K562 (cell line): ENCODE measurements around the gene WDR55. TPM values are rescaled to one million over a fixed set of nuclear protein-coding genes. Genes with fewer than 3 reads are reported as not detected.

Experiments used
- ATAC-seq: fragments of 200-7000 bp; cut with Tn5 transposase; 3 replicates; pipeline ENCODE4 v1.9.1; 2020; ENCODE audit warnings: moderate library complexity
- BruUV-seq: library from RNA; stranded (reverse); fragments of 400-500 nt; replicated peaks from 2 replicates; lab custom pipeline; 2021; lab: Mats Ljungman, UMichigan
- CTCF ChIA-PET: fragments of 300-600 bp; formaldehyde crosslinking; extraction: SDS; loops from one replicate; lab custom pipeline; 2021; ENCODE audit warnings: low intra/inter-chr PET ratio; lab: Yijun Ruan, JAX
- POLR2A ChIA-PET: fragments of 300-600, 350-650 bp; sonication (Branson Sonifier 250); formaldehyde crosslinking; extraction: SDS; loops from one replicate; lab custom pipeline; 2021; ENCODE audit warnings: antibody characterized with exemption, inconsistent platforms; lab: Yijun Ruan, JAX
- DNase-seq, 4 experiments: peaks; one replicate each; pipeline versions ENCODE4 v3.0.0 to v3.0.0-alpha.2; 2011 to 2018; ENCODE audit warnings: low spot score in 3 of 4, mixed read lengths in 3 of 4; ENCODE audit errors: extremely low read depth in 1 of 4
- FAIRE-seq: peaks from 2 replicates; lab custom pipeline; 2011; peaks lifted over from hg19 to GRCh38; lab: Jason Lieb, UNC
- H2AFZ ChIP-seq: 2 replicates; pipeline ENCODE4 v1.6.0; 2011; ENCODE audit warnings: low read depth, low read length, control low read depth, inconsistent platforms
- H3K27ac ChIP-seq: fragments of 200-600 bp; 3 replicates; pipeline ENCODE4 v1.8.0; 2011; ENCODE audit warnings: low read depth, mild to moderate bottlenecking, control low read depth, inconsistent platforms, low read length, moderate library complexity, mixed read lengths; ENCODE audit errors: extremely low read depth
- H3K27me3 ChIP-seq, 2 experiments: fragments of 300-600 bp in 1 of 2; 2 replicates in 1 of 2; 3 replicates in 1 of 2; pipeline versions ENCODE4 v1.6.0 to v1.8.0; 2011; ENCODE audit warnings: inconsistent platforms in 2 of 2, low read length in 2 of 2, mild to moderate bottlenecking in 1 of 2, mixed read lengths in 1 of 2, moderate library complexity in 1 of 2; ENCODE audit not compliant: control insufficient read depth in 2 of 2, insufficient read depth in 2 of 2
- H3K36me3 ChIP-seq: fragments of 300-600 bp; 3 replicates; pipeline ENCODE4 v1.8.0; 2011; ENCODE audit warnings: mild to moderate bottlenecking, low read length, inconsistent platforms; ENCODE audit not compliant: control insufficient read depth, insufficient read depth
- H3K4me1 ChIP-seq, 2 experiments: fragments of 200-600 bp in 1 of 2; replicated peaks in 1 of 2; 2 replicates in 1 of 2; 3 replicates in 1 of 2; pipeline versions ENCODE4 v1.5.1 to v1.8.0; 2011; ENCODE audit warnings: inconsistent platforms in 2 of 2, low read length in 2 of 2, mild to moderate bottlenecking in 1 of 2, mixed read lengths in 1 of 2, moderate library complexity in 1 of 2; ENCODE audit not compliant: control insufficient read depth in 2 of 2, insufficient read depth in 2 of 2
- H3K4me2 ChIP-seq: 2 replicates; pipeline ENCODE4 v1.6.1; 2011; ENCODE audit warnings: low read length, control low read depth, inconsistent platforms, mixed read lengths; ENCODE audit not compliant: insufficient read depth
- H3K4me3 ChIP-seq: fragments of 200-600 bp; sonication (generic), shearing (Covaris generic); 2 replicates; pipeline ENCODE4 v1.5.1; 2016; ENCODE audit warnings: control low read depth, inconsistent platforms
- H3K79me2 ChIP-seq: fragments of 200-600 bp; 3 replicates; pipeline ENCODE4 v1.8.0; 2011; ENCODE audit warnings: low read length, inconsistent platforms; ENCODE audit not compliant: control insufficient read depth, insufficient read depth
- H3K9ac ChIP-seq, 2 experiments: 2 replicates each; pipeline versions ENCODE4 v1.6.0 to v1.6.1; 2011; ENCODE audit warnings: low read depth in 2 of 2, low read length in 2 of 2, control low read depth in 1 of 2, inconsistent platforms in 1 of 2, mild to moderate bottlenecking in 1 of 2, mixed read lengths in 1 of 2; ENCODE audit not compliant: insufficient read depth in 1 of 2
- H3K9me1 ChIP-seq: one replicate; pipeline ENCODE4 v1.6.0; 2011; ENCODE audit warnings: inconsistent platforms, mild to moderate bottlenecking, low read length, moderate library complexity; ENCODE audit not compliant: control insufficient read depth, insufficient read depth
- H3K9me3 ChIP-seq: replicated peaks from 2 replicates; pipeline ENCODE4 v1.5.1; 2011; ENCODE audit warnings: low read depth, low read length, inconsistent platforms; ENCODE audit not compliant: control insufficient read depth, insufficient read depth
- H4K20me1 ChIP-seq: replicated peaks from 2 replicates; pipeline ENCODE4 v1.6.1; 2011; ENCODE audit warnings: low read length, inconsistent platforms, mixed read lengths; ENCODE audit not compliant: control insufficient read depth, insufficient read depth
- ATF6 ChIP-seq: sonication (generic); formaldehyde crosslinking; IDR thresholded peaks from 2 replicates; pipeline ENCODE4 v1.4.0; 2020; ENCODE audit warnings: mild to moderate bottlenecking, missing genetic modification reagents
- CEBPB ChIP-seq: fragments of 450-650 bp; IDR thresholded peaks from 2 replicates; pipeline ENCODE4 v1.6.1; 2016; ENCODE audit warnings: missing genetic modification characterization, missing compliant biosample characterization
- EP300 ChIP-seq: IDR thresholded peaks from 2 replicates; pipeline ENCODE4 v1.6.1; 2012; ENCODE audit warnings: low read length, improper control_type of control experiment
- FOSL1 ChIP-seq: fragments of 200-800 bp; sonication (Bioruptor generic); conservative IDR thresholded peaks from 2 replicates; pipeline ENCODE4 v1.6.1; 2016; ENCODE audit warnings: missing genetic modification characterization, missing compliant biosample characterization
- GABPA ChIP-seq: fragments of 200-800 bp; sonication (Bioruptor generic); conservative IDR thresholded peaks from 2 replicates; pipeline ENCODE4 v1.6.1; 2016; ENCODE audit warnings: low read depth, missing genetic modification characterization, missing compliant biosample characterization
- MCM7 ChIP-seq, 2 experiments: fragments of 450-650 bp; IDR thresholded peaks; 2 replicates each; pipeline ENCODE4 v1.6.1; 2016 to 2018
- NFE2 ChIP-seq: IDR thresholded peaks from 2 replicates; pipeline ENCODE4 v1.6.1; 2014; ENCODE audit warnings: antibody characterized with exemption, low read depth
- THRAP3 ChIP-seq: fragments of 450-650 bp; IDR thresholded peaks from 2 replicates; pipeline ENCODE4 v1.6.1; 2016; ENCODE audit warnings: mild to moderate bottlenecking, inconsistent platforms, borderline replicate concordance
- ZFP30 ChIP-seq: fragments of 250-450 bp; sonication (Bioruptor Pico); IDR thresholded peaks from 2 replicates; pipeline ENCODE4 v1.8.0; 2022; ENCODE audit warnings: moderate library complexity, mild to moderate bottlenecking, inconsistent platforms, borderline replicate concordance
- ZNF347 ChIP-seq: fragments of 450-650 bp; formaldehyde crosslinking; IDR thresholded peaks from 2 replicates; pipeline ENCODE4 v1.4.0; 2020; ENCODE audit warnings: low read depth, mild to moderate bottlenecking, moderate library complexity
- ZNF41 ChIP-seq: fragments of 250-450 bp; sonication (Bioruptor Pico); conservative IDR thresholded peaks from 2 replicates; pipeline ENCODE4 v1.4.0; 2020; ENCODE audit warnings: mild to moderate bottlenecking
- ZNF512 ChIP-seq: IDR thresholded peaks from 2 replicates; pipeline ENCODE4 v1.6.1; 2016; ENCODE audit warnings: missing genetic modification characterization, missing compliant biosample characterization
- ZNF551 ChIP-seq: fragments of 250-450 bp; sonication (Bioruptor Pico); IDR thresholded peaks from 2 replicates; pipeline ENCODE4 v1.5.0; 2021; ENCODE audit warnings: mild to moderate bottlenecking, moderate library complexity
- WGBS: fragments of 100-300 bp; shearing (Covaris generic); methylation state at CpG from one replicate; pipeline ENCODE4 v1.1.6; 2016; ENCODE audit warnings: low coverage, mixed read lengths; ENCODE audit not compliant: insufficient coverage; ENCODE audit errors: missing lambda C conversion rate; 5-methylcytosine and 5-hydroxymethylcytosine counted together
- in situ Hi-C: fragments of 300-500 bp; cut with MboI; formaldehyde crosslinking; loops from 4 replicates; pipeline ENCODE4 v1.15.0; 2018; ENCODE audit warnings: inconsistent platforms, mixed read lengths
- intact Hi-C: fragments of 100-400 bp; cut with micrococcal nuclease; formaldehyde crosslinking; loops from 2 replicates; pipeline ENCODE4 v1.14.2; 2022
- polyA plus RNA-seq, 8 experiments: library from polyadenylated mRNA; depleted of rRNA in 4 of 8; stranded (reverse) in 5 of 8; unstranded in 3 of 8; fragments of >200 nt; fragmentation: Nextera tagmentation in 2 of 8; fragmentation: Illumina TruSeq in 1 of 8; extraction: Ambion mirVana in 2 of 8; extraction: Trizol in 1 of 8; gene quantifications; 2 replicates each; pipeline versions ENCODE4 v1.2.1 to v1.2.3, GENCODE V29; 2011 to 2014; ENCODE audit warnings: inconsistent platforms in 1 of 8, missing spikeins in 1 of 8
- total RNA-seq, 7 experiments: library from RNA; depleted of rRNA in 6 of 7; stranded (reverse); fragments of >200 nt in 6 of 7; fragmentation: Illumina TruSeq in 2 of 7; extraction: Trizol in 2 of 7; gene quantifications; 2 replicates each; pipeline versions ENCODE4 v1.2.1 to v1.2.3, GENCODE V29; 2011 to 2021; ENCODE audit warnings: low replicate concordance in 1 of 7

WDR55 gene
- total and polyA plus RNA-seq, 9 of the 15 experiments (the other 6 are each of a cell fraction or from before 2014, with no cell fraction given): 5.2 to 45.0 (median 29.3) TPM

- TF ChIP-seq ATF6 (no peak), MCM7 (IDR thresholded peaks at IDR 0.05) (no peak), ZNF41 (CRISPR knock-in tag) (peak; percentile 56; the same call in 1 of the 2 replicates)
Measured at GRCh38 chr5:140710899-140711552, 46.3 kb downstream of the WDR55 start (continued).

GRCh38 chr5:140711794-140712193, 47.1 kb downstream of the WDR55 start:
- CTCF ChIA-PET: no interaction called here
- no peaks in the 10 kb centered on the region for H4K20me1 ChIP-seq
- in situ Hi-C loops: loop anchor here (5.0 kb wide), 1 partner anchor 344 kb away; no protein-coding TSS in a partner anchor
- intact Hi-C loops: loop anchor here (1.0 to 10.0 kb wide), 7 partner anchors 8 to 597 kb away; partner anchors contain the start of genes ANKHD1, PURA and TMCO6
- no peaks in the 10 kb centered on the region for H3K9me1 ChIP-seq
- FAIRE-seq: no peak
- no peaks in the 10 kb centered on the region for H3K79me2 ChIP-seq
- peaks cover 9% of the 10 kb centered on the region; the same call in 2 of the 3 replicates for H3K36me3 ChIP-seq
- H3K4me1 ChIP-seq: peaks cover 0 to 10% of the 10 kb centered on the region in 2 experiments; a peak in 4 of 5 replicates
- no peak for DNase-seq
- 5% methylated on average over 1 of the region's 1 CpG for WGBS
- TF ChIP-seq ZFP30 (CRISPR knock-in tag): no peak
- TF ChIP-seq CEBPB (tag): no peak
- TF ChIP-seq THRAP3: 0 out of 2 replicates have a peak, but pooled peaks have one; percentile 29
- no peak for TF ChIP-seq FOSL1
- no peak for TF ChIP-seq ZNF551 (CRISPR knock-in tag)
- TF ChIP-seq NFE2: no peak
- TF ChIP-seq ZNF347 (CRISPR knock-in tag): no peak
- no peak for TF ChIP-seq EP300
- peak; percentile 21; the same call in 1 of the 2 replicates for TF ChIP-seq GABPA (tag)
- peak; percentile 91 for TF ChIP-seq ZNF512
- peak overlapping the region; percentile 99; the same call in 2 of the 3 replicates for H3K27ac ChIP-seq
- BruUV-seq: no TSS peak
- H2AFZ ChIP-seq: 0 out of 2 replicates have a peak overlapping the region, but pooled peaks have one; percentile 94
- H3K4me3 ChIP-seq: peak overlapping the region; percentile 68
- peak overlapping the region in 1 of 2 experiments; percentile 92; a peak in 2 of 4 replicates for H3K9ac ChIP-seq
- H3K4me2 ChIP-seq: no peak overlapping the region
- POLR2A ChIA-PET: interaction anchor here (0.9 to 2.6 kb wide), 12 partner anchors 10 to 366 kb away, joined by 3 to 34 read pairs (median 4); partner anchors contain the start of genes EIF4EBP3, HARS1, HARS2 and ZMAT2
- H3K9me3 ChIP-seq: no peaks in the 10 kb centered on the region
- no peak for ATAC-seq
- H3K27me3 ChIP-seq: no peaks in the 10 kb centered on the region
